ENCODE data around the gene CNTNAP5. TPM values are rescaled to one million over a fixed set of nuclear protein-coding genes. Genes with fewer than 3 reads are reported as not detected.

The CNTNAP5 gene
- total RNA-seq, 1 experiment from 2014 or later, result not detected

DNA sequence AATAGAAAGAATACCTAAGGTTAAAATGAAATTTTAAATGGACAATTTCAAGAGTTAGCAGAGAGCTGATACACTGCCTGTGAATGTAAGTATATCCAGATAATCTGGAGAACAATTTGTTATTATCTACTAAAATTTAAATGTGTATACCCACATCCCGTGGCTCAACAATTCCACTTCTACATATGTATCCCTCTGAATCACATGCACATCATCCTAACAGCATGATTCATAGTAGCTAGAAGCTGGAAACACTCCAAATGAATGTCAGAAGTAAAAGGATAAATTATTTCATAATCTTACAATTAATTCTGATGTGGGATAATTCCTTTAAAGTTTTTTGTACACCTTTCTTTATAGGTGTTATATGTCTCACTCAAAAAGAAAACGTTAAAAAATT lies 87.9 kb downstream of the CNTNAP5 start:
- intact Hi-C loops (cut with micrococcal nuclease; ENCODE audit: unreplicated experiment), result no loop called here
- H3K4me1 Mint-ChIP-seq (ENCODE audit: low read depth, unreplicated experiment), result no peaks in the 10 kb centered on the region
- H3K27me3 Mint-ChIP-seq (ENCODE audit: unreplicated experiment), result no peaks in the 10 kb centered on the region
- H3K4me3 Mint-ChIP-seq (ENCODE audit: low read depth, unreplicated experiment), result no peak overlapping the region
- CTCF ChIA-PET, result no interaction called here
- peaks cover 4% of the 10 kb centered on the region for H3K9me3 Mint-ChIP-seq (ENCODE audit: low read depth, unreplicated experiment)
- TF ChIP-seq, protein P1, sequence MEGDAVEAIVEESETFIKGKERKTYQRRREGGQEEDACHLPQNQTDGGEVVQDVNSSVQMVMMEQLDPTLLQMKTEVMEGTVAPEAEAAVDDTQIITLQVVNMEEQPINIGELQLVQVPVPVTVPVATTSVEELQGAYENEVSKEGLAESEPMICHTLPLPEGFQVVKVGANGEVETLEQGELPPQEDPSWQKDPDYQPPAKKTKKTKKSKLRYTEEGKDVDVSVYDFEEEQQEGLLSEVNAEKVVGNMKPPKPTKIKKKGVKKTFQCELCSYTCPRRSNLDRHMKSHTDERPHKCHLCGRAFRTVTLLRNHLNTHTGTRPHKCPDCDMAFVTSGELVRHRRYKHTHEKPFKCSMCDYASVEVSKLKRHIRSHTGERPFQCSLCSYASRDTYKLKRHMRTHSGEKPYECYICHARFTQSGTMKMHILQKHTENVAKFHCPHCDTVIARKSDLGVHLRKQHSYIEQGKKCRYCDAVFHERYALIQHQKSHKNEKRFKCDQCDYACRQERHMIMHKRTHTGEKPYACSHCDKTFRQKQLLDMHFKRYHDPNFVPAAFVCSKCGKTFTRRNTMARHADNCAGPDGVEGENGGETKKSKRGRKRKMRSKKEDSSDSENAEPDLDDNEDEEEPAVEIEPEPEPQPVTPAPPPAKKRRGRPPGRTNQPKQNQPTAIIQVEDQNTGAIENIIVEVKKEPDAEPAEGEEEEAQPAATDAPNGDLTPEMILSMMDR (IDR thresholded peaks at IDR 0.05; ENCODE audit: unreplicated experiment), result no peak
- H3K27ac Mint-ChIP-seq (ENCODE audit: unreplicated experiment), result no peak overlapping the region
- no TSS peak for BruUV-seq (replicated peaks)
- no peak for DNase-seq
- H3K36me3 Mint-ChIP-seq (ENCODE audit: insufficient read depth, unreplicated experiment), result no peaks in the 10 kb centered on the region

DNA sequence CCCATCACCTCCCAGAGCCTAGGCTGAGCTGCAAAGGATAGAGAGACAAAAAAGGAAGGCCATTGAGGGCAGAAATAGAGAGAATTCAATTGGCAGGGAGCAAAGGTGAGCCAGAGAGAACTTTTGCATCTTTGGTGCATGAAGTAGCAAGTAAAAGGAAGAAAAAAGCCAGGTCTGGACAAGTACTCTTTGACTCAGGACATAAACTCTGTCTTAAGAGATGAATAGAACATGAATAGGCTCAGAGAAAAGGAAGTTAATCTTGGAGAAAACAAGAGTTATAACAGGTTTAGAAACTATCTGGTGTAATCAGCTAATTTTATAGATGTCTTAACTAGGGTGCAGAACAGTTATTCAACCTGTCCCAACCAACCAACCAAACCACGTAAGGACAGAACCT lies 95.2 kb downstream of the CNTNAP5 start:
- CTCF ChIA-PET, result no interaction called here

DNA sequence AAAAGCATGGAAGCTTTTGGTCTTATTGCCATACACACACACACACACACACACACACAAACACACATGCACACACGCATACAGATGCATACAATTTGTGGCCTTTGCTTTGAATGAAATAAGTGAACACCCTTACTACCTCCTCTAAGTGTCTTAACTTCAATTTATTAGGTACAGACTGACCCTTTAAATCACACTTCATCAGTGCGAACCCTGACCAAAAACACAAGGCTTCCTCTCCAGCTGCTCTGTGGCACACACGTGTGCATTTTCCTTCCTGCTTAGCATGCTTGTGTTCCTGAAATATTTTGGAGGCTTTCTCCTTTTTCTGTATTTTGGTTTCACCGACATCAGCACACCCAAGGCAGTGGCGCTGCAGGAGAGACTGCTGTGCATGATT lies 96.0 kb downstream of the CNTNAP5 start:
- Mint-ChIP-seq H3K27ac (ENCODE audit: unreplicated experiment) (no peak overlapping the region), H3K4me3 (ENCODE audit: low read depth, unreplicated experiment) (no peak overlapping the region), H3K4me1 (ENCODE audit: low read depth, unreplicated experiment) (no peaks in the 10 kb centered on the region), H3K36me3 (ENCODE audit: insufficient read depth, unreplicated experiment) (no peaks in the 10 kb centered on the region), H3K9me3 (ENCODE audit: low read depth, unreplicated experiment) (peaks cover 17% of the 10 kb centered on the region), H3K27me3 (ENCODE audit: unreplicated experiment) (no peaks in the 10 kb centered on the region)
- intact Hi-C loops (cut with micrococcal nuclease; ENCODE audit: unreplicated experiment), result no loop called here
- CTCF ChIA-PET, result no interaction called here
- TF ChIP-seq, protein P1 (IDR thresholded peaks at IDR 0.05; ENCODE audit: unreplicated experiment), result no peak
- no TSS peak for BruUV-seq (replicated peaks)
- no peak for DNase-seq

More for the DNA sequence above, 95.2 kb downstream of the CNTNAP5 start:
- no peaks in the 10 kb centered on the region for H3K27me3 Mint-ChIP-seq (ENCODE audit: unreplicated experiment)
- H3K36me3 Mint-ChIP-seq (ENCODE audit: insufficient read depth, unreplicated experiment), result no peaks in the 10 kb centered on the region
- no peaks in the 10 kb centered on the region for H3K4me1 Mint-ChIP-seq (ENCODE audit: low read depth, unreplicated experiment)
- no peak overlapping the region for H3K4me3 Mint-ChIP-seq (ENCODE audit: low read depth, unreplicated experiment)
- BruUV-seq (replicated peaks), result no TSS peak
- TF ChIP-seq, protein P1 (IDR thresholded peaks at IDR 0.05; ENCODE audit: unreplicated experiment), result no peak
- no peak overlapping the region for H3K27ac Mint-ChIP-seq (ENCODE audit: unreplicated experiment)
- no peak for DNase-seq
- intact Hi-C loops (cut with micrococcal nuclease; ENCODE audit: unreplicated experiment), result no loop called here
- peaks cover 9% of the 10 kb centered on the region for H3K9me3 Mint-ChIP-seq (ENCODE audit: low read depth, unreplicated experiment)

DNA sequence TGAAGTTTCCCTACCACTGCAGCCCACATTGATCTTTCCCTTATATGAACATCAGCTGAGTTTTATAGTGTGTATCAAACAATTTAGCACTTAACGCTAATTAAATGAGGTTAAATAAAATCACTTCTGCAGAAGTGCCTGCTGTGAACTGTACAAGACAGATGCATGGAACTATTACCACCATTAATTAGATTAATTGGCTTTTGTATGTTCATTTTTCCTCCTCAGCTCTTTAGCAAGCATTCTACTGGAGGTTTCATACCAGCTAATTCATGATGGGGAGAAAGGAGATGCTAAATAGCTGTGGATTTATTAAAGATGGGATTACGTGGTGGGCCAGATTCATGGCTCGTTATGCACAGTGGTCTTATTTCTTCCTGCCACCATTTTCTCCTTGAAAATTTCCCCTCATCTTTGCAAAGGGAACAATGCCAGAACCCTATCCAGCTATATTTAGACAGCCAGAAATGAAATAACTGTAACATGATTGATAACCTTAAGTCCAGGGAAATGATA lies 96.7 kb downstream of the CNTNAP5 start:
- Mint-ChIP-seq H3K4me1 (ENCODE audit: low read depth, unreplicated experiment) (no peaks in the 10 kb centered on the region), H3K27ac (ENCODE audit: unreplicated experiment) (no peak overlapping the region), H3K27me3 (ENCODE audit: unreplicated experiment) (no peaks in the 10 kb centered on the region), H3K4me3 (ENCODE audit: low read depth, unreplicated experiment) (no peak overlapping the region), H3K9me3 (ENCODE audit: low read depth, unreplicated experiment) (peaks cover 18% of the 10 kb centered on the region), H3K36me3 (ENCODE audit: insufficient read depth, unreplicated experiment) (no peaks in the 10 kb centered on the region)
- DNase-seq, result no peak
- BruUV-seq (replicated peaks), result no TSS peak
- intact Hi-C loops (cut with micrococcal nuclease; ENCODE audit: unreplicated experiment), result no loop called here
- CTCF ChIA-PET, result no interaction called here
- TF ChIP-seq, protein P1 (IDR thresholded peaks at IDR 0.05; ENCODE audit: unreplicated experiment), result no peak
